ENCODE results near the gene GHR. TPM values are rescaled to one million over a fixed set of nuclear protein-coding genes. Genes with fewer than 3 reads are reported as not detected.

Gene GHR
- total and polyA plus RNA-seq, 2 of the 8 experiments (the other 6 are each of a cell fraction or from before 2014, with no cell fraction given) = 0.15 to 0.19 TPM

DNA sequence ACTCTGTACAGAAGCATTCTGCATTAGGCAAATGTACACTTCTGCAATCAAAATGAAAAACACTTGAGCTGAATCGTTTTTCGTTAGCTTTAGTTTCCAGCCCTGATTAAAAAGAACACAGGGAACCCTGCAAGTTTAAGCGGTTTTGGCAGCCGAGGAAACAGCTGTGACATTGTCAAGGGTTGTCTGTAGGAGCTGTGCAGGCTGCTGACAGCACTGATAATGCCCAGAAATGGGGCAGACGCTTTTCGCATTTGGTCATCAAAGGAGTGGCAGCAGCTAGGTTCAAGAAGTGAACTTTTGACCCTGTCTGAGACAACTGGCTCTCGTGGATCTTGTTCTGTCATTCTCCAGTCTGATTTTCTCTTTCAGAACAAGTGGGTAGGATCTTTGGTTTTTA, 167.8 kb downstream of the GHR start (continued):
- TF ChIP-seq CBX5 (IDR thresholded peaks at IDR 0.05; ENCODE audit: low read depth, low read length) (no peak), SUZ12 (IDR thresholded peaks at IDR 0.05; ENCODE audit: low read length) (no peak), JUN (IDR thresholded peaks at IDR 0.05; ENCODE audit: low read depth, low read length) (no peak), POU5F1 (IDR thresholded peaks at IDR 0.05; ENCODE audit: low read depth, low read length) (no peak), RNF2 (IDR thresholded peaks at IDR 0.05; ENCODE audit: borderline replicate concordance, low read depth, low read length, missing control alignments, poor library complexity, severe bottlenecking) (no peak)

Measured in H1 (cell line).